HEK293 (cell line): ENCODE results near the gene PRODH2.
"Not testable (repeated sequence)": the region's sequence is repeated elsewhere in the genome, so short reads cannot be mapped to it uniquely, and the experiment has no call there.

Source experiments
- CTCF ChIP-seq: fragments of 450-650 bp; formaldehyde crosslinking; IDR thresholded peaks from 2 replicates; pipeline ENCODE4 v1.5.1; 2016; ENCODE audit warnings: missing biosample characterization, missing genetic modification characterization
- ZNF174 ChIP-seq: fragments of 450-650 bp; formaldehyde crosslinking; IDR thresholded peaks from 2 replicates; pipeline ENCODE4 v1.5.0; 2017; ENCODE audit warnings: missing biosample characterization, mild to moderate bottlenecking, missing genetic modification characterization

GRCh38 chr19:35836096-35836495 lies 23.5 kb upstream of the PRODH2 start:
- TF ChIP-seq ZNF174, CTCF (tag by site-specific recombination): not testable (repeated sequence)
